H9 (cell line): ENCODE results near the gene AMACR. TPM values are rescaled to one million over a fixed set of nuclear protein-coding genes. Genes with fewer than 3 reads are reported as not detected.

Experiments used
- DNase-seq: peaks from one replicate; pipeline ENCODE4 v3.0.0-alpha.2; 2017
- H2AFZ ChIP-seq: one replicate; pipeline ENCODE4 v1.6.1; 2013; ENCODE audit warnings: mild to moderate bottlenecking, low read length, control low read depth, moderate library complexity
- H2AK5ac ChIP-seq: 2 replicates; pipeline ENCODE4 v1.6.1; 2013; ENCODE audit warnings: low read length, control low read depth, mixed read lengths; ENCODE audit not compliant: insufficient read length
- H2BK120ac ChIP-seq: one replicate; pipeline ENCODE4 v1.6.1; 2013; ENCODE audit warnings: low read depth, mild to moderate bottlenecking, low read length, control low read depth, inconsistent platforms; ENCODE audit not compliant: poor library complexity, severe bottlenecking
- H2BK12ac ChIP-seq: 2 replicates; pipeline ENCODE4 v1.6.1; 2013; ENCODE audit warnings: low read length, control low read depth, mixed read lengths, low read depth; ENCODE audit not compliant: insufficient read length
- H2BK15ac ChIP-seq: 2 replicates; pipeline ENCODE4 v1.6.1; 2013; ENCODE audit warnings: low read depth, low read length, control low read depth
- H2BK20ac ChIP-seq: one replicate; pipeline ENCODE4 v1.6.1; 2013; ENCODE audit warnings: low read depth, mild to moderate bottlenecking, low read length, control low read depth, inconsistent platforms; ENCODE audit not compliant: poor library complexity, severe bottlenecking
- H2BK5ac ChIP-seq: 2 replicates; pipeline ENCODE4 v1.6.1; 2013; ENCODE audit warnings: low read length, control low read depth, mixed read lengths; ENCODE audit not compliant: insufficient read length
- H3K14ac ChIP-seq: 2 replicates; pipeline ENCODE4 v1.6.1; 2013; ENCODE audit warnings: low read length, control low read depth; ENCODE audit not compliant: insufficient read depth
- H3K18ac ChIP-seq: 2 replicates; pipeline ENCODE4 v1.6.1; 2013; ENCODE audit warnings: low read depth, mild to moderate bottlenecking, mixed read lengths, low read length, control low read depth; ENCODE audit not compliant: insufficient read length
- H3K23ac ChIP-seq: 2 replicates; pipeline ENCODE4 v1.6.1; 2013; ENCODE audit warnings: low read length, control low read depth, mixed read lengths, low read depth; ENCODE audit not compliant: insufficient read length
- H3K23me2 ChIP-seq: 2 replicates; pipeline ENCODE4 v1.6.1; 2013; ENCODE audit warnings: low read depth, mild to moderate bottlenecking, mixed read lengths, low read length, control low read depth; ENCODE audit not compliant: insufficient read length, poor library complexity, severe bottlenecking
- H3K27ac ChIP-seq: 2 replicates; pipeline ENCODE4 v1.5.1; 2013; ENCODE audit warnings: low read length, control low read depth, mixed read lengths, low read depth; ENCODE audit not compliant: insufficient read length
- H3K27me3 ChIP-seq: 2 replicates; pipeline ENCODE4 v1.6.1; 2013; ENCODE audit warnings: low read length, control low read depth, inconsistent platforms; ENCODE audit not compliant: insufficient read depth
- H3K4ac ChIP-seq: 2 replicates; pipeline ENCODE4 v1.6.1; 2013; ENCODE audit warnings: low read depth, mild to moderate bottlenecking, control low read depth, inconsistent platforms, low read length, moderate library complexity
- H3K4me1 ChIP-seq: 2 replicates; pipeline ENCODE4 v1.6.1; 2013; ENCODE audit warnings: low read length, control low read depth, inconsistent platforms; ENCODE audit not compliant: insufficient read depth
- H3K4me2 ChIP-seq: 2 replicates; pipeline ENCODE4 v1.6.1; 2013; ENCODE audit warnings: low read length, control low read depth, mixed read lengths; ENCODE audit not compliant: insufficient read length, insufficient read depth
- H3K56ac ChIP-seq: 2 replicates; pipeline ENCODE4 v1.6.1; 2013; ENCODE audit warnings: low read depth, mild to moderate bottlenecking, mixed read lengths, low read length, control low read depth; ENCODE audit not compliant: insufficient read length
- H3K79me1 ChIP-seq: 2 replicates; pipeline ENCODE4 v1.6.1; 2013; ENCODE audit warnings: low read depth, mild to moderate bottlenecking, moderate library complexity, low read length, control low read depth, inconsistent platforms; ENCODE audit not compliant: insufficient read depth, poor library complexity, severe bottlenecking
- H3K79me2 ChIP-seq: 2 replicates; pipeline ENCODE4 v1.6.1; 2013; ENCODE audit warnings: low read length, control low read depth, inconsistent platforms; ENCODE audit not compliant: insufficient read depth
- H3K9ac ChIP-seq: 2 replicates; pipeline ENCODE4 v1.6.1; 2013; ENCODE audit warnings: low read length, control low read depth, mixed read lengths; ENCODE audit not compliant: insufficient read length; ENCODE audit errors: extremely low read depth
- H3K9me3 ChIP-seq: one replicate; pipeline ENCODE4 v1.6.1; 2013; ENCODE audit warnings: low read depth, low read length, inconsistent platforms; ENCODE audit not compliant: control insufficient read depth
- H3T11ph ChIP-seq: one replicate; pipeline ENCODE4 v1.6.1; 2013; ENCODE audit warnings: mild to moderate bottlenecking, low read length, control low read depth, inconsistent platforms
- H4K20me1 ChIP-seq: one replicate; pipeline ENCODE4 v1.6.1; 2013; ENCODE audit not compliant: control insufficient read depth, insufficient read length, insufficient read depth
- H4K5ac ChIP-seq: 2 replicates; pipeline ENCODE4 v1.6.1; 2013; ENCODE audit warnings: low read depth, mild to moderate bottlenecking, mixed read lengths, low read length, control low read depth; ENCODE audit not compliant: insufficient read length
- H4K8ac ChIP-seq: replicated peaks from 2 replicates; pipeline ENCODE4 v1.6.1; 2013; ENCODE audit warnings: low read length, control low read depth, mixed read lengths, low read depth; ENCODE audit not compliant: insufficient read length
- H4K91ac ChIP-seq: 2 replicates; pipeline ENCODE4 v1.6.1; 2013; ENCODE audit warnings: low read depth, mild to moderate bottlenecking, moderate library complexity, mixed read lengths, low read length, control low read depth; ENCODE audit not compliant: insufficient read length
- H3K27ac Mint-ChIP-seq, 3 experiments: 2 replicates in 2 of 3; 3 replicates in 1 of 3; pipeline ENCODE4 v1.8.0; 2020 to 2021; ENCODE audit warnings: mixed read lengths in 3 of 3, mild to moderate bottlenecking in 1 of 3, moderate library complexity in 1 of 3
- H3K27me3 Mint-ChIP-seq: 2 replicates; pipeline ENCODE4 v1.8.0; 2021; ENCODE audit warnings: low read depth, mild to moderate bottlenecking, moderate library complexity, mixed read lengths
- H3K36me3 Mint-ChIP-seq, 3 experiments: 2 replicates in 2 of 3; 3 replicates in 1 of 3; pipeline ENCODE4 v1.8.0; 2020 to 2021; ENCODE audit warnings: low read depth in 3 of 3, mixed read lengths in 3 of 3; ENCODE audit not compliant: insufficient read depth in 1 of 3
- H3K4me1 Mint-ChIP-seq, 2 experiments: 2 replicates each; pipeline ENCODE4 v1.8.0; 2020; ENCODE audit warnings: mixed read lengths in 2 of 2
- H3K4me3 Mint-ChIP-seq, 2 experiments: 2 replicates in 1 of 2; 3 replicates in 1 of 2; pipeline ENCODE4 v1.8.0; 2020 to 2021; ENCODE audit warnings: mild to moderate bottlenecking in 2 of 2, mixed read lengths in 2 of 2, moderate library complexity in 1 of 2
- H3K9me3 Mint-ChIP-seq, 2 experiments: 2 replicates in 1 of 2; 3 replicates in 1 of 2; pipeline ENCODE4 v1.8.0; 2020; ENCODE audit warnings: mild to moderate bottlenecking in 2 of 2, mixed read lengths in 2 of 2, moderate library complexity in 1 of 2
- WGBS: extraction: QIAGEN DNeasy Blood & Tissue Kit; methylation state at CpG from one replicate; pipeline ENCODE4 v1.1.7; 2013; ENCODE audit warnings: missing lambda C conversion rate, low lambda C conversion rate, mixed read lengths; ENCODE audit not compliant: insufficient read length; ENCODE audit errors: extremely low coverage; 5-methylcytosine and 5-hydroxymethylcytosine counted together
- total RNA-seq: library from RNA; stranded (reverse); gene quantifications from 2 replicates; pipeline ENCODE4 v1.2.1, GENCODE V29; 2021
- TF ChIP-seq, protein P1 (sequence below): fragments of 200-600 bp; sonication (generic); conservative IDR thresholded peaks from 3 replicates; pipeline ENCODE4 v1.8.0; 2021; ENCODE audit warnings: antibody characterized with exemption, mild to moderate bottlenecking

Gene AMACR
- total RNA-seq, 1 experiment from 2014 or later, result 9.7 TPM

DNA sequence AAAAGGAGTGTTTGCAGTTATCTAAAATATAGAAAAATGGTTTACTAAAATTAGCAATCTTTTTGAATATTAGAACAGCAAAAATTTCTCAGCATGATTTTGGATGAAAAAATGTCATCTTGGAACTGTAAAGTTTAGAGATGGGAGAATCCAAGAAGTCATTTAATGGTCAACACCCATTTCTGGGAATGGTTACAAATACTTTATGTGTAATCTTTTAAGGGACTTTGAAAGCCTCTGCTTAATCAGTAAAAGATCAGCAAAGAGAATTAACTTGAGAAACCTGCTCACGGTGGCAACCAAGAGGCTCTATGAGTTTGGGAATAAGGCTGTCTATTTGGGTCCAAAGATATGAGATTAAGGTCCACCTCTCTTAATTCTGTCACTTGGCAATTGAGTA, 22.2 kb upstream of the AMACR start:
- no peak overlapping the region for H2BK120ac ChIP-seq
- no peak overlapping the region for H3K9ac ChIP-seq
- H3K4ac ChIP-seq, result no peak overlapping the region
- Mint-ChIP-seq H3K27ac (no peak overlapping the region), H3K4me3 (no peak overlapping the region), H3K27me3 (no peaks in the 10 kb centered on the region), H3K36me3 (peaks cover 0 to under 1% (median 0%) of the 10 kb centered on the region in 3 experiments; a peak in 2 of 7 replicates), H3K4me1 (peaks cover 0 to 3% of the 10 kb centered on the region in 2 experiments; a peak in 1 of 4 replicates), H3K9me3 (no peaks in the 10 kb centered on the region)
- no peak overlapping the region for H3K23ac ChIP-seq
- no peak overlapping the region for H4K91ac ChIP-seq
- no peak overlapping the region for H3K18ac ChIP-seq
- no peak overlapping the region for H2AK5ac ChIP-seq
- no peak overlapping the region for H4K5ac ChIP-seq
- no CpG with 5 or more reads among the region's 1 CpG for WGBS
- H2BK20ac ChIP-seq, result no peak overlapping the region
- TF ChIP-seq, protein P1, sequence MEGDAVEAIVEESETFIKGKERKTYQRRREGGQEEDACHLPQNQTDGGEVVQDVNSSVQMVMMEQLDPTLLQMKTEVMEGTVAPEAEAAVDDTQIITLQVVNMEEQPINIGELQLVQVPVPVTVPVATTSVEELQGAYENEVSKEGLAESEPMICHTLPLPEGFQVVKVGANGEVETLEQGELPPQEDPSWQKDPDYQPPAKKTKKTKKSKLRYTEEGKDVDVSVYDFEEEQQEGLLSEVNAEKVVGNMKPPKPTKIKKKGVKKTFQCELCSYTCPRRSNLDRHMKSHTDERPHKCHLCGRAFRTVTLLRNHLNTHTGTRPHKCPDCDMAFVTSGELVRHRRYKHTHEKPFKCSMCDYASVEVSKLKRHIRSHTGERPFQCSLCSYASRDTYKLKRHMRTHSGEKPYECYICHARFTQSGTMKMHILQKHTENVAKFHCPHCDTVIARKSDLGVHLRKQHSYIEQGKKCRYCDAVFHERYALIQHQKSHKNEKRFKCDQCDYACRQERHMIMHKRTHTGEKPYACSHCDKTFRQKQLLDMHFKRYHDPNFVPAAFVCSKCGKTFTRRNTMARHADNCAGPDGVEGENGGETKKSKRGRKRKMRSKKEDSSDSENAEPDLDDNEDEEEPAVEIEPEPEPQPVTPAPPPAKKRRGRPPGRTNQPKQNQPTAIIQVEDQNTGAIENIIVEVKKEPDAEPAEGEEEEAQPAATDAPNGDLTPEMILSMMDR, result no peak
- H2BK15ac ChIP-seq, result no peak overlapping the region
- DNase-seq, result no peak
- no peak overlapping the region for H3T11ph ChIP-seq
- no peaks in the 10 kb centered on the region for H3K27me3 ChIP-seq
- H4K8ac ChIP-seq, result no peak overlapping the region
- H3K4me1 ChIP-seq, result no peaks in the 10 kb centered on the region; the same call in 1 of the 2 replicates
- H3K56ac ChIP-seq, result no peak overlapping the region
- no peaks in the 10 kb centered on the region for H4K20me1 ChIP-seq
- no peak overlapping the region for H3K14ac ChIP-seq
- no peak overlapping the region for H2BK5ac ChIP-seq
- H3K4me2 ChIP-seq, result no peak overlapping the region
- no peaks in the 10 kb centered on the region for H3K9me3 ChIP-seq
- H2BK12ac ChIP-seq, result no peak overlapping the region
- no peaks in the 10 kb centered on the region for H3K23me2 ChIP-seq
- no peak overlapping the region for H2AFZ ChIP-seq
- no peaks in the 10 kb centered on the region for H3K79me1 ChIP-seq
- no peak overlapping the region for H3K27ac ChIP-seq
- no peaks in the 10 kb centered on the region for H3K79me2 ChIP-seq
